DND-41 (cell line): ENCODE results near the gene CCDC97.

ENCODE experiments used
- ATAC-seq: fragments of 200-7000 bp; cut with Tn5 transposase; 3 replicates; pipeline ENCODE4 v1.9.1; 2021; ENCODE audit warnings: low read depth; ENCODE audit not compliant: insufficient read depth
- DNase-seq: peaks from one replicate; pipeline ENCODE4 v3.0.0-alpha.2; 2020
- H2AFZ ChIP-seq: 2 replicates; pipeline ENCODE4 v1.6.0; 2012; ENCODE audit warnings: low read depth, low read length
- H3K27ac ChIP-seq: 2 replicates; pipeline ENCODE4 v1.5.1; 2012; ENCODE audit warnings: low read length, inconsistent platforms
- H3K27me3 ChIP-seq: fragments of 200-600 bp; sonication (generic); 2 replicates; pipeline ENCODE4 v1.6.0; 2012; ENCODE audit warnings: low read length, mild to moderate bottlenecking, inconsistent platforms; ENCODE audit not compliant: insufficient read depth, poor library complexity
- H3K36me3 ChIP-seq: 2 replicates; pipeline ENCODE4 v1.5.1; 2012; ENCODE audit warnings: low read length, inconsistent platforms; ENCODE audit not compliant: insufficient read depth
- H3K4me1 ChIP-seq: 2 replicates; pipeline ENCODE4 v1.5.1; 2012; ENCODE audit warnings: mild to moderate bottlenecking, low read length; ENCODE audit not compliant: insufficient read depth
- H3K4me2 ChIP-seq: 2 replicates; pipeline ENCODE4 v1.6.0; 2012; ENCODE audit warnings: mild to moderate bottlenecking, moderate library complexity, low read length, inconsistent platforms; ENCODE audit not compliant: insufficient read depth
- H3K4me3 ChIP-seq, 2 experiments: fragments of 200-600 bp in 1 of 2; shearing (Covaris generic) in 1 of 2; 2 replicates each; pipeline ENCODE4 v1.5.1; 2012 to 2016; ENCODE audit warnings: inconsistent platforms in 2 of 2, low read length in 2 of 2, mild to moderate bottlenecking in 2 of 2, low read depth in 1 of 2, moderate library complexity in 1 of 2
- H3K79me2 ChIP-seq: 2 replicates; pipeline ENCODE4 v1.6.0; 2012; ENCODE audit warnings: low read length, inconsistent platforms; ENCODE audit not compliant: insufficient read depth
- H3K9ac ChIP-seq: 2 replicates; pipeline ENCODE4 v1.6.0; 2012; ENCODE audit warnings: low read depth, mild to moderate bottlenecking, inconsistent platforms, low read length, moderate library complexity
- H3K9me3 ChIP-seq: 2 replicates; pipeline ENCODE4 v1.5.1; 2012; ENCODE audit warnings: low read length, moderate library complexity, mild to moderate bottlenecking, inconsistent platforms; ENCODE audit not compliant: insufficient read depth, severe bottlenecking
- H4K20me1 ChIP-seq: 2 replicates; pipeline ENCODE4 v1.6.0; 2012; ENCODE audit warnings: low read length; ENCODE audit not compliant: insufficient read depth
- EZH2 ChIP-seq: IDR thresholded peaks from 3 replicates; pipeline ENCODE4 v1.6.1; 2012; ENCODE audit warnings: borderline replicate concordance, low read depth, mild to moderate bottlenecking, moderate library complexity, low read length, inconsistent platforms; ENCODE audit not compliant: severe bottlenecking
- TF ChIP-seq, protein P1 (sequence below): IDR thresholded peaks from 2 replicates; pipeline ENCODE4 v1.5.1; 2012; ENCODE audit warnings: borderline replicate concordance, low read length, moderate library complexity, mild to moderate bottlenecking; ENCODE audit not compliant: poor library complexity, severe bottlenecking; ENCODE audit errors: extremely low read depth

CCDC97 gene

DNA sequence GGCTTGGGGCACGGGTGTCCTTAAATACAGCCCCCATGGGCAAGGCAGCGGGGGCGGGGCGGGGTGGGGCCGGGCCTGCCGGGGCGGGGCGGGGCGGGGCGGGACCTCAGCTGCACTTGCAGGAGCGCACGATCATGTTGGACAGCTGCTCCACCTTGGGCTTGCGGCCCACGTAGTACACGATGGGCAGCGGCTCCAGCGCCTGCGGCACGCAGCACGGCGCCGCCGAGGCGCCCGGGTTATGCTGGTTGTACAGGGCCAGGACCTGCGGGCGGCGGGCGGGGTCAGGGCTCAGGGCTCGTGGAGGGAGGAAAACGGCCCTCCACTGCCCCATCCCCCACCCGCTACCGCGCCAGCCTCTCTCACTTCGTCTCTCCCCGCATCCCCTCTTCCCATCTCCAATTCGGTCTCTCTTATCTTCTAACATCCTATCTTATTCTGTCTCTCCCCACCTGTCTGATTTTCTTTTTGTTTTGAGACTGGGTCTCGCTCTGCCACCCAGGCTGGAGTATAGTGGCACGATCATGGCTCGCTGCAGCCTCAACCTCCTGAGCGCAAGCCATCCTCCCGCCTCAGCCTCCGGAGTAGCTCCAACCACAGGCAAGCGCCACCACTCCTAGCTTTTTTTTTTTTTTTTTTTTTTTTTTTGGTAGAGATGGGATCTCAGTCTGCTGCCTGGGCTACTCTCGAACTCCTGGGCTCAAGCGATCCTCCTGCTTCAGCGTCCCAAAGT is 21.1 kb downstream of the CCDC97 start:
- Histone ChIP-seq H3K4me1 (no peaks in the 10 kb centered on the region), H3K36me3 (peaks cover 85% of the 10 kb centered on the region), H4K20me1 (peaks cover 41% of the 10 kb centered on the region), H3K27ac (no peak overlapping the region), H3K9me3 (no peaks in the 10 kb centered on the region), H3K4me3 (no peak overlapping the region), H3K27me3 (no peaks in the 10 kb centered on the region), H2AFZ (no peak overlapping the region), H3K79me2 (peaks cover 26% of the 10 kb centered on the region), H3K4me2 (no peak overlapping the region), H3K9ac (no peak overlapping the region)
- no peak for TF ChIP-seq EZH2
- TF ChIP-seq, protein P1, sequence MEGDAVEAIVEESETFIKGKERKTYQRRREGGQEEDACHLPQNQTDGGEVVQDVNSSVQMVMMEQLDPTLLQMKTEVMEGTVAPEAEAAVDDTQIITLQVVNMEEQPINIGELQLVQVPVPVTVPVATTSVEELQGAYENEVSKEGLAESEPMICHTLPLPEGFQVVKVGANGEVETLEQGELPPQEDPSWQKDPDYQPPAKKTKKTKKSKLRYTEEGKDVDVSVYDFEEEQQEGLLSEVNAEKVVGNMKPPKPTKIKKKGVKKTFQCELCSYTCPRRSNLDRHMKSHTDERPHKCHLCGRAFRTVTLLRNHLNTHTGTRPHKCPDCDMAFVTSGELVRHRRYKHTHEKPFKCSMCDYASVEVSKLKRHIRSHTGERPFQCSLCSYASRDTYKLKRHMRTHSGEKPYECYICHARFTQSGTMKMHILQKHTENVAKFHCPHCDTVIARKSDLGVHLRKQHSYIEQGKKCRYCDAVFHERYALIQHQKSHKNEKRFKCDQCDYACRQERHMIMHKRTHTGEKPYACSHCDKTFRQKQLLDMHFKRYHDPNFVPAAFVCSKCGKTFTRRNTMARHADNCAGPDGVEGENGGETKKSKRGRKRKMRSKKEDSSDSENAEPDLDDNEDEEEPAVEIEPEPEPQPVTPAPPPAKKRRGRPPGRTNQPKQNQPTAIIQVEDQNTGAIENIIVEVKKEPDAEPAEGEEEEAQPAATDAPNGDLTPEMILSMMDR = no peak
- no peak for DNase-seq
- no peak for ATAC-seq

DNA sequence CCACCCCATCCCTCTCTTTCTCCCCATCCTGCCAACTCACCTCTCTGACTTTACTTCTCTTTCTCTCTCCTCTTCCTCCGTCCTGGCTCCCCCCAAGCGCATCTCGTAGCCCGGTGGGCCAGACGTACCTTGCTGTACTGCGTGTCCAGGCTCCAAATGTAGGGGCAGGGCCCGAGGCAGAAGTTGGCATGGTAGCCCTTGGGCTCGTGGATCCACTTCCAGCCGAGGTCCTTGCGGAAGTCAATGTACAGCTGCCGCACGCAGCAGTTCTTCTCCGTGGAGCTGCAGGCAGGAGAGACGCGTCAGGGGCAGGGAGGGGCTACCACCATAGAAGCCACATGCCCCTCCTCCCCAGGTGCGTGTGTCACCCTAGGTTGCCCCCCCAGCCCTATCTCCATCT is 22.0 kb downstream of the CCDC97 start:
- H3K36me3 ChIP-seq = peaks cover 82% of the 10 kb centered on the region
- no peak overlapping the region for H3K27ac ChIP-seq
- DNase-seq = no peak
- TF ChIP-seq, protein P1 = no peak
- no peak for TF ChIP-seq EZH2
- H3K79me2 ChIP-seq = peaks cover 19% of the 10 kb centered on the region
- no peak overlapping the region for H2AFZ ChIP-seq
- no peak overlapping the region for H3K4me2 ChIP-seq
- no peaks in the 10 kb centered on the region for H3K9me3 ChIP-seq
- H3K27me3 ChIP-seq = no peaks in the 10 kb centered on the region
- H3K9ac ChIP-seq = no peak overlapping the region
- no peak for ATAC-seq
- H4K20me1 ChIP-seq = peaks cover 34% of the 10 kb centered on the region
- H3K4me1 ChIP-seq = no peaks in the 10 kb centered on the region
- no peak overlapping the region for H3K4me3 ChIP-seq

DNA sequence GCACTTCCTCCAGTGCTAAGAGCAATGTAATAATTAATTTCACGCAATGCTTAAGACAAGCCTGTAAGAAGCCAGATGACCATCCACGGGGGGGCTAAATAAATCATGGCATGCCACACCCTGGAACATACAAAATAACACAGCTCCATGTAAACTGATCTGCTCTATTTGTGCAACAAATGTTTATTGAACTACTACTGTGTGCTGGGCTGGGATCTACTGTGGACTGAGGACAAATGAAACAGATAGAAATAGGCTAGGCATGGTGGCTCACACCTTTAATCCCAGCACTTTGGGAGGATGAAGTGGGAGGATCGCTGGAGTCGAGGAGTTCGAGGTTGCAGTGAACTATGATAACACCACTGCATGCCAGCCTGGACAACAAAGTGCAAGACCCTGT is 22.5 kb downstream of the CCDC97 start:
- Histone ChIP-seq H3K4me1 (no peaks in the 10 kb centered on the region), H3K4me3 (no peak overlapping the region), H3K4me2 (no peak overlapping the region), H4K20me1 (peaks cover 29% of the 10 kb centered on the region), H3K9me3 (no peaks in the 10 kb centered on the region), H3K9ac (no peak overlapping the region), H3K27ac (no peak overlapping the region), H3K27me3 (no peaks in the 10 kb centered on the region), H2AFZ (no peak overlapping the region), H3K79me2 (peaks cover 17% of the 10 kb centered on the region), H3K36me3 (peaks cover 81% of the 10 kb centered on the region)
- no peak for DNase-seq
- no peak for TF ChIP-seq EZH2
- TF ChIP-seq, protein P1 = no peak
- no peak for ATAC-seq
